ENCODE data around the gene UTY. TPM values are rescaled to one million over a fixed set of nuclear protein-coding genes. Genes with fewer than 3 reads are reported as not detected.
"Not testable (repeated sequence)": the region's sequence is repeated elsewhere in the genome, so short reads cannot be mapped to it uniquely, and the experiment has no call there.

The UTY gene
- total RNA-seq, 5 donors from 2014 or later (not counting 1 experiment from before 2014, with no cell fraction given) = 0.06 to 104 (median 57.4) TPM; not detected in 1

GRCh38 chrY:13299411-13299810 is 180.4 kb downstream of the UTY start:
- no peaks in the 10 kb centered on the region for H3K4me1 ChIP-seq (ENCODE audit: control insufficient read depth in 1 of 2, extremely low read depth in 1 of 2, insufficient read depth in 2 of 2, low read length in 2 of 2)
- DNase-seq (no peak), ATAC-seq (replicated peaks in 1 of 4) (no peak)
- Mint-ChIP-seq H3K36me3 (peaks cover 34% of the 10 kb centered on the region), H3K27me3 (no peaks in the 10 kb centered on the region), H3K4me1 (peaks cover 0 to 2% (median 0%) of the 10 kb centered on the region in 3 donors), H3K27ac (no peak overlapping the region), H3K9me3 (no peaks in the 10 kb centered on the region), H3K4me3 (no peak overlapping the region)
- POLR2A ChIA-PET = interaction anchor here in 1 of 2 donors (1.1 kb wide), 1 partner anchor 383 kb away, joined by 6 read pairs; no protein-coding TSS in a partner anchor
- H3K27me3 ChIP-seq (replicated peaks in 1 of 2; ENCODE audit: control insufficient read depth in 2 of 2, extremely low read depth in 1 of 2, insufficient read depth in 2 of 2, low read length in 1 of 2) = no peaks in the 10 kb centered on the region
- H3K27ac ChIP-seq (ENCODE audit: low read length) = no peak overlapping the region
- no peaks in the 10 kb centered on the region for H3K9me3 ChIP-seq
- peaks cover 0 to 36% of the 10 kb centered on the region in 2 donors for H3K36me3 ChIP-seq (ENCODE audit: control insufficient read depth in 2 of 2, extremely low read depth in 1 of 2, insufficient read depth in 1 of 2, low read length in 1 of 2)
- no peak overlapping the region for H3K4me3 ChIP-seq (ENCODE audit: control insufficient read depth in 1 of 2, extremely low read depth in 1 of 2, low read length in 1 of 2)
- WGBS (ENCODE audit: insufficient coverage) = no CpG with 5 or more reads among the region's 3 CpGs
- CTCF ChIA-PET = no interaction called here

DNA sequence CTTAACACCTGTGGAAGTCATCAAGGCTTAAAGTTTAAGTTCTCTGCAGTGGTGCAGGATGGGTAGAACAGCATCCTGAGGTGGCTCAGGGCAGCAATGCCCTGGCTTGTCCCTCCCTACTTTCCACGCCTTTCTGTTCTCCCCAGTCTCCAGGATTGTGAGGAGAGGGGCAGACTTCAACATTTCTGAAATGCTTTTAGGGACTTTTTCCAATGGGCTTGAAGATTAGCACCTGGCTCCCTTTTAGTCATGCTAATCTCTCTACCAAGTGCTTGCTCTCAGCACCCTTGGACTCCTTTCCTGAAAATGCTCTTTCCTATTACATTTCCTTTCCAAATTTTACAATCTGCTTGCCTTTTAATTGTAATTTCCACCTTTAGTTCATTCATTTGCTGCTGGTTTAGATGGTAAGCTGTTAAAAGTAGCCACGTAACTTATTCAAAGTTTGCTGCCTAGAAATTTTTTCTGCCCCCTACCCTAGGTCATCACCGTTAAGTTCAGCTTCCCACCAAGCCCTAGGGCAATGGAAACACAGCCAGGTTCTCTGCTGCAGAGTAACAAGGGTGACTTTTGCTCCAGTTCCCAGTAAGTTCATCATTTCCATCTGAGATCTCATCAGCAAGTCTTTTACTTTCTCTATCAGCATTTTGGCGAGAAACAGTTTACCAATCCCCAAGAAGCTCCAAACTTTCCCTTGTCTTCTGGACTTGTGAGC is 183.5 kb downstream of the UTY start:
- Mint-ChIP-seq H3K9me3 (no peaks in the 10 kb centered on the region), H3K27me3 (no peaks in the 10 kb centered on the region), H3K4me3 (no peak overlapping the region), H3K27ac (no peak overlapping the region), H3K36me3 (peaks cover 43% of the 10 kb centered on the region), H3K4me1 (no peaks in the 10 kb centered on the region)
- Histone ChIP-seq H3K27ac (ENCODE audit: low read length) (no peak overlapping the region), H3K36me3 (ENCODE audit: control insufficient read depth in 2 of 2, extremely low read depth in 1 of 2, insufficient read depth in 1 of 2, low read length in 1 of 2) (peaks cover 0 to 34% of the 10 kb centered on the region in 2 donors), H3K4me3 (ENCODE audit: control insufficient read depth in 1 of 2, extremely low read depth in 1 of 2, low read length in 1 of 2) (no peak overlapping the region), H3K9me3 (no peaks in the 10 kb centered on the region), H3K4me1 (ENCODE audit: control insufficient read depth in 1 of 2, extremely low read depth in 1 of 2, insufficient read depth in 2 of 2, low read length in 2 of 2) (no peaks in the 10 kb centered on the region), H3K27me3 (replicated peaks in 1 of 2; ENCODE audit: control insufficient read depth in 2 of 2, extremely low read depth in 1 of 2, insufficient read depth in 2 of 2, low read length in 1 of 2) (no peaks in the 10 kb centered on the region)
- ChIA-PET CTCF (no interaction called here), POLR2A (no interaction called here)
- ATAC-seq (replicated peaks in 1 of 4) (no peak), DNase-seq (no peak)
- no CpG with 5 or more reads among the region's 4 CpGs for WGBS (ENCODE audit: insufficient coverage)

- no peaks in the 10 kb centered on the region for H3K4me1 Mint-ChIP-seq
- DNase-seq = no peak
- H3K36me3 Mint-ChIP-seq = peaks cover 53% of the 10 kb centered on the region
- no peak overlapping the region for H3K4me3 Mint-ChIP-seq
- ChIA-PET CTCF (interaction anchor here in 1 of 2 donors (0.6 kb wide), 1 partner anchor 464 kb away, joined by 3 read pairs; no protein-coding TSS in a partner anchor), POLR2A (no interaction called here)
- Histone ChIP-seq H3K27me3 (replicated peaks in 1 of 2; ENCODE audit: control insufficient read depth in 2 of 2, extremely low read depth in 1 of 2, insufficient read depth in 2 of 2, low read length in 1 of 2) (no peaks in the 10 kb centered on the region), H3K9me3 (no peaks in the 10 kb centered on the region), H3K27ac (ENCODE audit: low read length) (no peak overlapping the region), H3K4me3 (ENCODE audit: control insufficient read depth in 1 of 2, extremely low read depth in 1 of 2, low read length in 1 of 2) (no peak overlapping the region), H3K36me3 (ENCODE audit: control insufficient read depth in 2 of 2, extremely low read depth in 1 of 2, insufficient read depth in 1 of 2, low read length in 1 of 2) (peaks cover 0 to 36% of the 10 kb centered on the region in 2 donors), H3K4me1 (ENCODE audit: control insufficient read depth in 1 of 2, extremely low read depth in 1 of 2, insufficient read depth in 2 of 2, low read length in 2 of 2) (no peaks in the 10 kb centered on the region)
- no CpG with 5 or more reads among the region's 2 CpGs for WGBS (ENCODE audit: insufficient coverage)
- no peak for ATAC-seq (replicated peaks in 1 of 4)
- H3K27ac Mint-ChIP-seq = peak overlapping the region in 1 of 2 donors; percentile 23
- H3K27me3 Mint-ChIP-seq = no peaks in the 10 kb centered on the region
- no peaks in the 10 kb centered on the region for H3K9me3 Mint-ChIP-seq
Observed at GRCh38 chrY:13295026-13295425, 184.8 kb downstream of the UTY start.

- Histone ChIP-seq H3K4me1 (ENCODE audit: control insufficient read depth in 1 of 2, extremely low read depth in 1 of 2, insufficient read depth in 2 of 2, low read length in 2 of 2) (no peaks in the 10 kb centered on the region), H3K36me3 (ENCODE audit: control insufficient read depth in 2 of 2, extremely low read depth in 1 of 2, insufficient read depth in 1 of 2, low read length in 1 of 2) (peaks cover 0 to 32% of the 10 kb centered on the region in 2 donors), H3K27ac (ENCODE audit: low read length) (no peak overlapping the region), H3K27me3 (replicated peaks in 1 of 2; ENCODE audit: control insufficient read depth in 2 of 2, extremely low read depth in 1 of 2, insufficient read depth in 2 of 2, low read length in 1 of 2) (no peaks in the 10 kb centered on the region), H3K9me3 (no peaks in the 10 kb centered on the region), H3K4me3 (ENCODE audit: control insufficient read depth in 1 of 2, extremely low read depth in 1 of 2, low read length in 1 of 2) (no peak overlapping the region)
- H3K36me3 Mint-ChIP-seq = peaks cover 57% of the 10 kb centered on the region
- no peak overlapping the region for H3K27ac Mint-ChIP-seq
- no CpG with 5 or more reads among the region's 1 CpG for WGBS (ENCODE audit: insufficient coverage)
- H3K4me3 Mint-ChIP-seq = no peak overlapping the region
- ATAC-seq (replicated peaks in 1 of 4) (no peak), DNase-seq (no peak)
- ChIA-PET POLR2A (no interaction called here), CTCF (no interaction called here)
- H3K27me3 Mint-ChIP-seq = no peaks in the 10 kb centered on the region
- peaks cover 0 to 4% (median 0%) of the 10 kb centered on the region in 3 donors for H3K9me3 Mint-ChIP-seq
- H3K4me1 Mint-ChIP-seq = no peaks in the 10 kb centered on the region
Observed at GRCh38 chrY:13291199-13291598, 188.6 kb downstream of the UTY start.

- H3K36me3 Mint-ChIP-seq = peaks cover 33% of the 10 kb centered on the region
- ATAC-seq (replicated peaks in 1 of 4); H3K4me3 Mint-ChIP-seq; H3K9me3 ChIP-seq; POLR2A ChIA-PET; H3K27ac ChIP-seq (ENCODE audit: low read length); H3K4me1 Mint-ChIP-seq; H3K27me3 ChIP-seq (replicated peaks in 1 of 2; ENCODE audit: control insufficient read depth in 2 of 2, extremely low read depth in 1 of 2, insufficient read depth in 2 of 2, low read length in 1 of 2); CTCF ChIA-PET; H3K4me3 ChIP-seq (ENCODE audit: control insufficient read depth in 1 of 2, extremely low read depth in 1 of 2, low read length in 1 of 2); H3K4me1 ChIP-seq (ENCODE audit: control insufficient read depth in 1 of 2, extremely low read depth in 1 of 2, insufficient read depth in 2 of 2, low read length in 2 of 2); H3K9me3 Mint-ChIP-seq; H3K27me3 Mint-ChIP-seq; H3K27ac Mint-ChIP-seq; DNase-seq: not testable (repeated sequence)
- H3K36me3 ChIP-seq (ENCODE audit: control insufficient read depth in 2 of 2, extremely low read depth in 1 of 2, insufficient read depth in 1 of 2, low read length in 1 of 2) = peaks cover 0 to 30% of the 10 kb centered on the region in 2 donors
- WGBS (ENCODE audit: insufficient coverage) = 96% methylated on average over 11 of the region's 15 CpGs
Observed at GRCh38 chrY:13282151-13283054, 197.4 kb downstream of the UTY start.

GRCh38 chrY:13279561-13279960 is 200.3 kb downstream of the UTY start:
- H3K9me3 Mint-ChIP-seq = no peaks in the 10 kb centered on the region
- DNase-seq = no peak
- WGBS (ENCODE audit: insufficient coverage) = no CpG with 5 or more reads among the region's 2 CpGs
- Histone ChIP-seq H3K9me3 (no peaks in the 10 kb centered on the region), H3K4me1 (ENCODE audit: control insufficient read depth in 1 of 2, extremely low read depth in 1 of 2, insufficient read depth in 2 of 2, low read length in 2 of 2) (no peaks in the 10 kb centered on the region), H3K4me3 (ENCODE audit: control insufficient read depth in 1 of 2, extremely low read depth in 1 of 2, low read length in 1 of 2) (no peak overlapping the region), H3K27me3 (replicated peaks in 1 of 2; ENCODE audit: control insufficient read depth in 2 of 2, extremely low read depth in 1 of 2, insufficient read depth in 2 of 2, low read length in 1 of 2) (no peaks in the 10 kb centered on the region), H3K36me3 (ENCODE audit: control insufficient read depth in 2 of 2, extremely low read depth in 1 of 2, insufficient read depth in 1 of 2, low read length in 1 of 2) (peaks cover 0 to 25% of the 10 kb centered on the region in 2 donors), H3K27ac (ENCODE audit: low read length) (no peak overlapping the region)
- CTCF ChIA-PET = no interaction called here
- POLR2A ChIA-PET = no interaction called here
- H3K27ac Mint-ChIP-seq = no peak overlapping the region
- H3K36me3 Mint-ChIP-seq = peaks cover 42% of the 10 kb centered on the region
- H3K4me1 Mint-ChIP-seq = peaks cover 0 to 7% (median 0%) of the 10 kb centered on the region in 3 donors
- H3K27me3 Mint-ChIP-seq = no peaks in the 10 kb centered on the region
- H3K4me3 Mint-ChIP-seq = no peak overlapping the region
- no peak for ATAC-seq (replicated peaks in 1 of 4)

Data from T-cell (primary cell).